HG03521 (cell line): Measurements from ENCODE around the gene ATP2A1.
"Not testable (repeated sequence)": the region's sequence is repeated elsewhere in the genome, so short reads cannot be mapped to it uniquely, and the experiment has no call there.

Experiments
- ATAC-seq: cut with Tn5 transposase; IDR thresholded peaks from one replicate; pipeline ENCODE4 v1.9.1; 2021; ENCODE audit warnings: mild to moderate bottlenecking, moderate library complexity; ENCODE audit not compliant: unreplicated experiment

Gene ATP2A1

GRCh38 chr16:28905229-28905754 is 27.0 kb downstream of the ATP2A1 start:
- ATAC-seq: no peak

GRCh38 chr16:28905800-28906372 is 27.6 kb downstream of the ATP2A1 start:
- no peak for ATAC-seq

- ATAC-seq: no peak
These were observed 32.1 kb downstream of the ATP2A1 start for GRCh38 chr16:28910086-28911031.

GRCh38 chr16:28912558-28912957 is 34.3 kb downstream of the ATP2A1 start:
- no peak for ATAC-seq

GRCh38 chr16:28913946-28914724 is 35.8 kb downstream of the ATP2A1 start:
- no peak for ATAC-seq

- ATAC-seq: no peak
These were observed 36.9 kb downstream of the ATP2A1 start for GRCh38 chr16:28915181-28915580.

GRCh38 chr16:28917095-28917494 is 38.8 kb downstream of the ATP2A1 start:
- no peak for ATAC-seq

- ATAC-seq: no peak
These were observed 40.4 kb downstream of the ATP2A1 start for GRCh38 chr16:28918698-28919097.

GRCh38 chr16:28923231-28923587 is 44.9 kb downstream of the ATP2A1 start:
- ATAC-seq: no peak

- ATAC-seq: peak; percentile 33
These were observed 45.5 kb downstream of the ATP2A1 start for GRCh38 chr16:28923652-28924398.

- no peak for ATAC-seq
These were observed 46.1 kb downstream of the ATP2A1 start for GRCh38 chr16:28924399-28924761.

- peak; percentile 54 for ATAC-seq
These were observed 46.6 kb downstream of the ATP2A1 start, which contains the start of gene RABEP2 for GRCh38 chr16:28924762-28925385. Gene RABEP2 (minus strand): TSS chr16:28925238. CDS start chr16:28925163, 75 bp downstream.

- ATAC-seq: peak; percentile 30
These were observed 47.3 kb downstream of the ATP2A1 start for GRCh38 chr16:28925386-28926228.

- not testable (repeated sequence) for ATAC-seq
These were observed 48.0 kb downstream of the ATP2A1 start for GRCh38 chr16:28926284-28926683.

GRCh38 chr16:28927815-28928214 is 49.5 kb downstream of the ATP2A1 start:
- no peak for ATAC-seq

- no peak for ATAC-seq
These were observed 51.9 kb downstream of the ATP2A1 start for GRCh38 chr16:28930203-28930602.

- no peak for ATAC-seq
These were observed 52.4 kb downstream of the ATP2A1 start for GRCh38 chr16:28930652-28931051.

GRCh38 chr16:28931801-28932225 is 53.5 kb downstream of the ATP2A1 start, which contains the start of gene CD19:
Gene CD19 (plus strand): TSS chr16:28931971. CDS start chr16:28932001, 30 bp downstream.
- no peak for ATAC-seq
